Measurements from ENCODE around the gene IVNS1ABP.
"Not testable (repeated sequence)": the region's sequence is repeated elsewhere in the genome, so short reads cannot be mapped to it uniquely, and the experiment has no call there.

Gene IVNS1ABP

GRCh38 chr1:185337246-185337645, 20.2 kb upstream of the IVNS1ABP start:
- no peak for TF ChIP-seq CTCF (IDR thresholded peaks at IDR 0.05; ENCODE audit: insufficient read depth, low read depth, low read length, missing control alignments)
- peak; percentile 49 for DNase-seq (ENCODE audit: low read depth)
- no peak overlapping the region for H3K4me3 ChIP-seq (ENCODE audit: low read length)

- TF ChIP-seq CTCF (IDR thresholded peaks at IDR 0.05; ENCODE audit: insufficient read depth, low read depth, low read length, missing control alignments): no peak
- DNase-seq (ENCODE audit: low read depth): no peak
- H3K4me3 ChIP-seq (ENCODE audit: low read length): no peak overlapping the region
These were observed 17.1 kb upstream of the IVNS1ABP start for GRCh38 chr1:185334182-185334581.

- H3K4me3 ChIP-seq (ENCODE audit: low read length): no peak overlapping the region
- TF ChIP-seq CTCF (IDR thresholded peaks at IDR 0.05; ENCODE audit: insufficient read depth, low read depth, low read length, missing control alignments): no peak
- DNase-seq (ENCODE audit: low read depth): no peak
These were observed 11.2 kb upstream of the IVNS1ABP start for GRCh38 chr1:185328255-185328654.

GRCh38 chr1:185325413-185325812, 8.4 kb upstream of the IVNS1ABP start:
- H3K4me3 ChIP-seq (ENCODE audit: low read length): no peak overlapping the region
- DNase-seq (ENCODE audit: low read depth): no peak
- no peak for TF ChIP-seq CTCF (IDR thresholded peaks at IDR 0.05; ENCODE audit: insufficient read depth, low read depth, low read length, missing control alignments)

GRCh38 chr1:185324118-185324517, 7.1 kb upstream of the IVNS1ABP start:
- no peak overlapping the region for H3K4me3 ChIP-seq (ENCODE audit: low read length)
- TF ChIP-seq CTCF (IDR thresholded peaks at IDR 0.05; ENCODE audit: insufficient read depth, low read depth, low read length, missing control alignments): no peak
- DNase-seq (ENCODE audit: low read depth): no peak

- no peak for TF ChIP-seq CTCF (IDR thresholded peaks at IDR 0.05; ENCODE audit: insufficient read depth, low read depth, low read length, missing control alignments)
- H3K4me3 ChIP-seq (ENCODE audit: low read length): no peak overlapping the region
- no peak for DNase-seq (ENCODE audit: low read depth)
These were observed 5.6 kb upstream of the IVNS1ABP start for GRCh38 chr1:185322636-185323035.

GRCh38 chr1:185321653-185322221, 4.7 kb upstream of the IVNS1ABP start:
- H3K4me3 ChIP-seq (ENCODE audit: low read length); DNase-seq (ENCODE audit: low read depth): not testable (repeated sequence)

- DNase-seq (ENCODE audit: low read depth); H3K4me3 ChIP-seq (ENCODE audit: low read length): not testable (repeated sequence)
These were observed 4.1 kb upstream of the IVNS1ABP start for GRCh38 chr1:185321104-185321503.

Measured in epithelial cell of esophagus (primary cell).